ENCODE measurements around the gene GRK3.
"Not testable (repeated sequence)": the region's sequence is repeated elsewhere in the genome, so short reads cannot be mapped to it uniquely, and the experiment has no call there.

Gene GRK3

DNA sequence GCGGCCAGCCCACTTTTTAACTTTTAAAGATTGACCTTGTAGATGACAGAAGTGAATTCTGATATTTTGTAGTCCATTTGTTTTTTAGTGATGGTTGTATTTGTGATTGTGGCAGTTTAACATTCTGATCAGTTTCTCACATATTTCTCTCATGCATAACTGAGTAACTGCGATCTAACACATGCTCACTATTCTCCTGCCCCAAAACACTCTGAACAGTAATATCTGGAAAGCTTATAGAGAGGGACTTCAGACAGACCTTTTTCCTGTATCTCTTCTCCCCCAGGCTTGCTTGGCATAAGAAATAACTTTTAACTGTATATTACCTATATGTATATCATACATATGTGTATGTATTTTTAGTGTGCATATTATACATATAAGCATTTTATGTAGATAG is 140.2 kb downstream of the GRK3 start:
- DNase-seq: no peak

DNA sequence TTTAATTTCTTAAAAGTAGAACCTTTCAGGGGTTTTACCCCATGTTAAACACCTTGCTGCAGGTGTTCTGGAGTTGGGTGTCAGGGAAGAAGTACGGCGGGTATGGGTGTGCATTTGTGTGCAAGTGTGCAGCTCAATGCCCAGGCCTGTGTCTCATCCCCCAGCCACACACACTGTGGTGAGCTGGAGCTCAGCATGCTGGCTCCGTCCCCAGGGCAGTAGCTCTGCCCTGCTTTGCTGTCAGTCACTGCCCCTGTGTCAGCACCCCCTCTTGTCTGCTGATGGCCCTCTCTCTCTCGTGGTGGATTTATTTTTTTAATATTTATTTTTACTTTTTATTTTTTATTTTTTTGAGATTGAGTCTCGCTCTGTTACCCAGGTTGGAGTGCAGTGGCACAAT is 141.7 kb downstream of the GRK3 start:
- DNase-seq: no peak

DNA sequence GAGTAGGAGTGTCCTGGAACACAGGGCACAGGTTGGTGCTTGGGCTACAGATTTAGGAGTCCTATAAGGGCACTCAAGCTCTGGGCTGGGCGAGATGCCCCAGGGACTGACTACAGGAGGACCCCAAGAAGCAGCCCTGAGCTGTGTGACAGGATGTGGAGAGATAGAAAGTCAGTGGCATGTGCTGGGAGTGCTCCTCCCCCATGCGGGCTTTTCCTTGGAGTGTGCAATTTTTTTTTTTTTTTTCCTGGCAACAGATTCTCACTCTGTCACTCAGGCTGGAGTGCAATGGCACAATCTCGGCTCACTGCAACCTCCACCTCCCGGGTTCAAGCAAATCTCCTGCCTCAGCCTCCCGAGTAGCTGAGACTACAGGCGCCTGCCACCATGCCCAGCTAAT is 144.0 kb downstream of the GRK3 start:
- not testable (repeated sequence) for DNase-seq

DNA sequence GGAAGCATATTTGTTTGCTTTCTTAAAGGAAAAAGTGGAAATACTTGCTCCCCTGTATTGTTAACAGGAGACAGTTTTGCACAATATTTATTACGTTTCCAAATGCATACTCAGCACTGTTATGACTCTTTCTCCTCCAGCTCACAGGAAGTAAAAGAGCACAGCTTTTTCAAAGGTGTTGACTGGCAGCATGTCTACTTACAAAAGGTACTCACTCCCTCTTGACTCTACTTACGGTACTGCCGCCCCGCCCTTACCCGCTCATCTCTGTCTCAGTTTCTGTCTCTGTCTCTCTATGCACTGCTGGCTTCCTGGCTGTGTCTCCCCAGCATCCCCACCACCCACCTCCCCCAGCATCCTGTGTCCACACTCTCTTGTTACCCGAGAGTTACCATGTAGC is 145.3 kb downstream of the GRK3 start:
- peak; percentile 52 for DNase-seq

DNA sequence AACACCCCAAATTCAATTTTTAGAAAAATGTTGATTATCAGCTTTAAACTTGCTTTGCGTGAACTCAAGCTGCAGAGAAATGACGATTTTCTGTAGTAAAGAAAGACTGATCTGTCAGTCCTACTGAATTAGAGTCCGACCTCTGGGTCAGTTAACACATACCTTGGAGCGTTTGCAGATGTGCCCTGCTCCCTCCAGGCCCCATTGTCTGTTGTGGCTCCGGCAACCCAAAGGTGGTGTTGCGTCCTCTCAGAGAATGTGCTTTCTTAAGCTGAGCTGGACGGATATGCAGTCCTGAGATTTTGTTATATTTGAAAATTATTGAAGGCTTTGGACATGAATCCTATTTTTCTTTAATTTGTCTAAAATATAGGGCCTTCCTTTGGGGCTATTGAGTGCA is 146.0 kb downstream of the GRK3 start:
- no peak for DNase-seq

DNA sequence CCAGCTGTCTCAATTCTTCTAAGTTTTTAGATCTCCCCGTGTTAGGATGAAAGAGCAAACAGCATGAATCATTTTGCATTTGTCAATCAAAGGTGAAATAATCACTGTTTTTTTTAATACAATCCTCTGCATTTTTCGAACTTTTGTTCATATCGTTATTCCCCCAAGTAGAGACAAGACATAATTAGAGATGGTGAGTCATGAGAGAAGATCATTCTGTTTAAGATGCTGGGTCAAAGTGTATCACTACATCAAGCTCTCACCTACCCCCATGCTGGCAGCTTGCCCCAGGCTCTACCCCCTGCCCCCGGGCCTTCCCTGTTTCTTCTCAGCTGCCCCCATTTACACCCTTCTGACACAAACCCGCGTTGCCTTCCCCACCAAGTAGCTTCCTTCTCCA is 147.0 kb downstream of the GRK3 start:
- DNase-seq: no peak

DNA sequence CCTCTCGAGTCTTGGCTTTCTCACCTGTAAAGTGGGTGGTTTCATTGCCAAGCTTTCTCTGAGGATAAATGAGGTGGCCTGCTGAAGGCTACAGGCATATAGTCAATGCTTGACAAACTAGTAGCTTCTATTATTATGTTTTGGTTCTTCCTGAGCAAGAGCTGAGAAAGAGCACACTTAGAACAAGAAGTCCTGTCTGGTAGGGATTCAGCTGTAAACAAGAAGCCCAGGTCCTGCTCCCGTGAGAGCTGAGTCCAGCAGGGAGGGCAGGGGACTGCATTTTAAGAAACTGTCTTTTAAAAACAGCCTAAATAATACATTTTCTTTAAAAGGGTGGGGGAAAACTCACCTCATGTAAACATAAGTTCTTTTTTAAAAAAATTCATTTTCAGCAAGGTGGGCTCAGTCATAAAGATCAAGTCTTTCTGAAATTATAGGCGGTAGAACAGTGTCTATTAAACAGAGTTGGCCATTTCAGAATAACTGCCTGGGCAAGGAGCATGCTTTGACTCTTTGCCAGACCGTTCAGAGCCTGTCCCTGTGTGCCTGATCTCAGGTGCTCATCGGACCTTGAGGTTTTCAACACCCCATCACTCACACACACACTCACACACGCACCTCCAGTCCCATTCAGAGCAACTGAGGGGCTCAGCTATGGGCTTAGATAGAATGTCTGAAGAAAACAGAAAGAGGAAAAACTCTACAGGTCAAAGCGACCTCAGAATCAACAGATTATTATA is 148.4 kb downstream of the GRK3 start:
- DNase-seq: no peak

DNA sequence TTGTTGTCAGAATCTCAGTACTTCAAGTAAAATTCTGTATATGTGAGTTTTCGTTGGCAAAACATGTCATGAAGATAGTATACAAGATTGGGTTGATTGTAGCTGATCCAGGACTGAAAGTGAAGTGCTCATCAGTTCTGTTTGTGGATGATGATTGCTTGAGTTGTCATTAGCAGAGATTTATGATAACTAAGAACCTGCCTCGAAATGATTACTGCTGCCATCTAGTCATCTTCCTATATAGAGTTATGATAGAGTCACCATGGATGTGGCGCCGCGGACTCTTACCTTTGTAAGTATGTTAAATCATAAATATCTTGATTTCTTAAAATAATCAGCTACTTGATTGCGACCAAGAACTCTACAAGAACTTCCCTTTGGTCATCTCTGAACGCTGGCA is 149.6 kb downstream of the GRK3 start:
- no peak for DNase-seq

DNA sequence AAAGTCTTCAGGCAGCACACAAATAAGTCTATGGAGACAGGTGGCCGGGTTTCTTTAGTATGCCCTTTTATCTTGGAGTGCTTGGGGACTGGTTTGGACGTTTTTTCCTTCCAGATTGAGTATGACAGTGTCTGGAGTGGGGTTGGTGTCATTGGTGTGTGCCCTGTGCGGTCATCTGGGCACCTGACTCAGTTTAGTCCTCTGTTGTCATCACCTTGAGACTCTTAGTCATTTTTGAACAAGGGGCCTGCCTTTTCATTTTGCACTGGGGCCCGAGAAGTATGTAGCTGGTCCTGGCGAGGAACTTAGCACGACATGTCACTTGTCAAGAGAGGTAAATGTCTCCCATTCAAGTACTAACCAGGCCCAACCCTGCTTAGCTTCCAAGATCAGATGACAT is 150.3 kb downstream of the GRK3 start:
- no peak for DNase-seq

DNA sequence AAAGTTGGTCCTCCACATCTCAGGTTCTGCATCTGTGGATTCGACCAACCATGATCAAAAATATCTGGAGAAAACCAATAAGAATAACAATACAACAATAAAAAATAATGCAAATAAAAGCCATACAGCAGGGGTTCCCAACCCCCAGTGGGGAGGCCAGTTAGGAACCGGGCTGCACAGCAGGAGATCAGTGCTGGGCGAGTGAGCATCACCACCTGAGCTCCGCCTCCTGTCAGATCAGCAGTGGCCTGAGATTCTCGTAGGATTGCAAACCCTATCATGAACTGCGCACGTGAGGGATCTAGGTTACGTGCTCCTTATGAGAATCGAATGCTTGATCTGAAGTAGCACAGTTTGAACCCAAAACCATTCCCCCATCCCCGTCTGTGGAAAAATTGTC is 152.2 kb downstream of the GRK3 start:
- DNase-seq: no peak

DNA sequence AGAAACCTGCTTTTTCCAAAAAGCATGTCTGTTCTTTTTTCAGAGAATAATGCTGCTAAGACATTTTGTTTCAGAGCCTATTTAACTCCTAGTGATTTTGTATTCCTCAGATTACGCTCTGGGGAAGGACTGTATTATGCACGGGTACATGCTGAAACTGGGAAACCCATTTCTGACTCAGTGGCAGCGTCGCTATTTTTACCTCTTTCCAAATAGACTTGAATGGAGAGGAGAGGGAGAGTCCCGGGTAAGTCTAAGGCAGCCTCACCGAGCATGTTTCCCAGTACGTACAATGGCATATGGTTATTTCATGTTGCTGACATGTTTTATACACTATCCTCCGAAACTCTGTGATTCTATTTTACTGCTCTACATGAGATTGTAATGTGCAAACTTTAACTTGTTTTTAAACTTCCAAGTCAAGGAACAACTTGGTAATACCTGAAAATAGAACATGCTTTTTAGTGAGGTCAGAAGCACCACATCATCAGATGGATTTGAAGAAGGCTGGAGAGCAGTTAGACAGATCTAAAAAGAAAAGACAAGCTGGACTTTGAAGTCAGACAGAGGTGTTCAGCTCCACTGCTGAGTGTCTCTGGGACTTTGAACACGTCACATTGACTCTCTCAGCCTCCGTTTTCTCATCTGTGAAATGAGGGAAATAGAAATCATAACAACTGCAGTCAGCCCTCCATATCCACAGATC is 153.8 kb downstream of the GRK3 start:
- DNase-seq: no peak

DNA sequence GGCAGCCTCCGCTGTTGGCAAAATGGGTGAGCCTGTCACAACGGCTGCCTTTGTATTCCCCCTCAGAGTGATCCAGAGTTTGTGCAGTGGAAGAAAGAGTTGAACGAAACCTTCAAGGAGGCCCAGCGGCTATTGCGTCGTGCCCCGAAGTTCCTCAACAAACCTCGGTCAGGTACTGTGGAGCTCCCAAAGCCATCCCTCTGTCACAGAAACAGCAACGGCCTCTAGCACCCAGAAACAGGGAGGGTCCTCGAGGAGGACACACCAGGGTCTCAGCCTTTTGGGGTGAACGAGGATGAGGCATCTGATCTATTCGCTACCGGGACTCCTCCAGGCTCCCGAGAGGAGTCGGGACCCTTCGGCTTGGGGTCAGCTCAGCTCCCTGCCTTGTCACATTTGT is 157.7 kb downstream of the GRK3 start:
- no peak for DNase-seq

DNA sequence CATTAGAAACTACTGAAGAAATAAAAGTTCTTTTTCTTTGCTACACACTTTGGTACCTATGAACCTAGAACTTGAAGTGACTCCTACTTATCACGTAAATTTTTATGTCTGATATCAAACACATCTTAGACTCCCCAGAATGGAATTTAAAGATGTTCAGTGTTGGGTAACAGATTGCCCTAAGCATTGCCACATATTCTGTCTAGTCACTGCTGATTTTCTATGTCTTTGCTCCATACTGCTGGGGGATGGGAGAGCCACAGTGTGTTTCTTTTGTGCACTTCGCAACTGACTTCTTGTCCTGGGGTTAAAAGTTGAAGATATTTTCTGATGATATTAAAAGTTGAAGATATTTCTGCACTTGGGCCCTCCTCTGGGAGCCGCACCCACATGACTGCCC is 158.2 kb downstream of the GRK3 start:
- no peak for DNase-seq

DNA sequence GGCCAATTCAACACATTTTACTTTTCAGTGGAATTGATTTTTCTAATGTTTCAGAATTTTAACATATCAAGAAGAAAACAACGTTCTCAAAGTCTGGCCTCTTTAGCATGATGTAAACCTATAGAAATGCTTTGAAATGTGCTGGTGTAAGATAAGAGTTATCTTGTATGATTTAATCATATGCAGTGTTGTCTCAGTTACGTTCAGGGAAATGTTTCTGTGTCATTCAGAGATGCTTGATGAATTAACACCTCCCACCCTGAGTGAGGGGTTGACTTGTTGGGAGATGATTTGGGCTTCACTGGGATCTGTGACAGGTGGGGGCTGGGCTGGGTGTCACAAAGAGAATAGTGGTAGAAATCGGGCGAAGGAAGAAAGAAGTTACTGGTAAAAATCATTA is 161.8 kb downstream of the GRK3 start:
- peak; percentile 17 for DNase-seq

DNA sequence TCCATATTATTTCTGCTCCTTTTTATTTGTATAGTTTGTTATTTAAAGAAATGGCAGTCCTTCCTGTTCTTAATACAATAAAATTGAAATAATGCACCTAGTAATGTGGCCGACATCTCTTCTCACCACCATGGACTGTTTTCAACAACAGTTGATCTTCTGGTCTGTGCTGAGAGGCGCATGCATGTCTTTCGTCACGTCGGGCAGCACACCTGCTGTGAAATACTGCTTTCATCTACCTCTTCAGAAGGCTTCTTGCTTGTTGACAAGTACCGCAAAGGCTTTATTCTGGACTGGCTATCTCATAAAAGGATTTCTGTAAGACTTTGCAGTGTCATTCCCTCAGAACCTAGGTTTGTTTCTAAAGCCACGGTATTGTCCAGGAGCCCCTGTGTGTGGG is 163.6 kb downstream of the GRK3 start:
- DNase-seq: no peak

DNA sequence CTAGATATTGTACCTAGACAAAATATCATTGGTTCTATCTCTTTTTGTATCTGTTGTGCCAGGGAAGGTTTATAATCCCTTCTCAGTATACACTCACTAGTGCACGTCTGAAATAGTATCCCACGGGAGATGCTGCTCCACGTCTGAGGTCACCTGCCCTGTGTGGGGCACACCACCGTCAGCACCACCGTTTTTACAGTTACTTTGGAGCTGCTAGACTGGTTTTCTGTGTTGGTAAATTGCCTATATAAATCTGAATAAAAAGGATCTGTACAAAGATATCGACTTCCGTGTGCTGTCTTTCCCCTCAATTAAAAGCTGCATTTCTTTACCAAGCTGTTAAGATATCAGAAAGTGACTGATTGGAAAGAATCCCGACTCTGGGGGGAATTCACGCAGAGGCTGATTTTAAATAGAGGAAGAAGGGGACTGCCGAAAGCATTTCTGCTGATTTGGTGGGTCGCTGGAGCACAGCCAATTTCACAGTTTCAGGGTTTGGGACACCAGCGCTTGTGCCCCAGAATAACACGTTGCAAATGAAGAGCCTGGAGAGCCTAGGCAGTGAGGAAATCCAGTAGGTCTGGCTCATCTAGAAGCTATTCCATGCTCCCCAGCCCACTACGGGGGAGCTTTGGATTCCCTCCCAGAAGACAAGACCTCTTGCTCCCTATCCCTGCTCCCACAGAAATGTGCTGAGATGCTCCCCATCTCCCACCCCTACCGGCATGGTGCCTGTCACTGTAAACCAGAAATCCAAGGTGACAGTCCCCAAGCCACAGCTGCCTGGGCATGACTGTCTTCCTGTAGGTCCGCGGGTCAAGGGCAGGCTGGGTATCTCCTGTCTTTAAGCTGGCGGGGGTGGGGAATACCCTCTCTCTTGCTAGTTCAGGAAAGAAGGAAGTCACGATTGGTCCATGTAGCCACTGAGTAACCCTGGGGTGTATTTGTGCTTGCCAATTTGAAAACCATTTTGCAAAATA is 164.8 kb downstream of the GRK3 start:
- DNase-seq: no peak

DNA sequence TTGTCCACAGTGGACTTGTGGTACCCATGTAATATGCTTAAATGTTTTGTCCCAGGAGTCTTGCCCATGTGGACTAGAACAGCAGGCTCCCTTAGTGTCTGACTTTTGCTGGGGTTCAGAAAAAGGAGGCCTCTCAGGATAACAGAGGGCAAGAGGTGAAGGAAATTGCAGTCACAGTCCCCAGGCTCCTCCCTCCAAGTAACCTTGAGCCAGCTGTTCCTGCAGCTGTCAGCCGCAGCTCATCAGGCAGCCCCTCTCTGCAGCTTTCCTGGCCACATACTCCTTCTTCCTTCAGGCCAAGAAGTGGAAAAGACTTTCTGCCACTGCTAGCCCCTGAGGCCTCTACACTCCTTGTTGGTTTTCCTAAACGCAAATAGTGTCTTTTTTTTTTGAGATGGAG is 171.2 kb downstream of the GRK3 start:
- no peak for DNase-seq

DNA sequence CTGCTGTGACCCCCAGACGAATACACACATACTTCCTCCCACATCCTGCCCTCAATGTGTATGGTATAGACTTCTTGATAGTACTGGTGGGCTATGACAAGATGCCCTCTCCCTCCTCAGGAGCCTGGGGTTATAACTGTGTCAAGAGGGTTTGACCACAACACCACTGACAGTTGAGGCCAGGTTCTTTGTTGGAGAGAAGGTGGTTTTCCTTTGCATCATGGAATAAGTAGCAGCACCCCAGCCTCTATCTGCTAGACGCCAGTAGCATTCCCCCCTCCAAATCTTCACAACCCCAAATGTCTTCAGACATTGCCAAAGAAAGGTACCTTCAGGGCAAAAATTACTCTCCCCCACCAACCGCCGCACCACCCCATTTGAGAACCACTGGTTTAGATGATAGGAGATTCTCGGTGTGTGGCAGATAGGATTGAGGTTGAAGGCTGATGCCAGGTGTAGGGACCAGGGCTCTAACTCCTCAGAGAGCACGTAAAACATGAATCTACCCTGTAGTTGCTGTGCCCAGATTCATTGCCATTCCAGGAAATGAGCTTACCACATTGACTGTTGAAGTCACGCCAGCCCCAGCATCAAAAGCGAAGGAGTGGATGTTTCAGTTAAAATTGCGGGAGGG is 172.0 kb downstream of the GRK3 start:
- DNase-seq: peak; percentile 54

DNA sequence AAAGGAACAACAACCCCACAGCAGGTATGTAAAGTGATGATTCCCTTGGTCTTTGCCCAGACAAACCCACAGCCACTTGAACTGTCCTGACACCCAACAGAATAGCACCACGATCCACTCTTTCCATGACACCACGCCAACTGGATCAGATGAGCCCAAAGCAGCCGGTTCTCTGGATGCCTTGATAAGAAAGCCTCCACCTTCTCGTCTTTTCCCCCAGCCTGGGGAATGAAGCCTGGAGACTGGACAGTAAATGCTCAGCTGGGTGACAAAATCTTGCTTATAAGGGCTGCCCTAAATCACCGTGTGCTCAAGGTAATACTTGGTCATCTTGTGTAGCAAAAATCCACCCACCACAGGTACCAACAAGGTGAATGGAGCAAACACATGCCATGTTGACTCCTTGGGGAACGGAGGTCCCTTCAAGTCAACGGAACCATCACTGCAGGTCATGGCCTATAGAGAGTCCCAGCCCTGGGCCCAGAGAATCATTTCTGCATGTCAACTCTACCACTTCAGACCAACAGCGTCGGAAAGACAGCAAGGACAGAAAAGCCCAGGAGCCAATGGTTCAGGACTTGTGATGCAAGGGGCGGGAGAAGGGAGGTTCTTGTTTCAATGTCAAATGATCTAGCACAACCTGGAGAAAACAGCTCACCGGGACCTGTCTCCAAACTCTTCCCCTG is 175.3 kb downstream of the GRK3 start:
- DNase-seq: no peak

DNA sequence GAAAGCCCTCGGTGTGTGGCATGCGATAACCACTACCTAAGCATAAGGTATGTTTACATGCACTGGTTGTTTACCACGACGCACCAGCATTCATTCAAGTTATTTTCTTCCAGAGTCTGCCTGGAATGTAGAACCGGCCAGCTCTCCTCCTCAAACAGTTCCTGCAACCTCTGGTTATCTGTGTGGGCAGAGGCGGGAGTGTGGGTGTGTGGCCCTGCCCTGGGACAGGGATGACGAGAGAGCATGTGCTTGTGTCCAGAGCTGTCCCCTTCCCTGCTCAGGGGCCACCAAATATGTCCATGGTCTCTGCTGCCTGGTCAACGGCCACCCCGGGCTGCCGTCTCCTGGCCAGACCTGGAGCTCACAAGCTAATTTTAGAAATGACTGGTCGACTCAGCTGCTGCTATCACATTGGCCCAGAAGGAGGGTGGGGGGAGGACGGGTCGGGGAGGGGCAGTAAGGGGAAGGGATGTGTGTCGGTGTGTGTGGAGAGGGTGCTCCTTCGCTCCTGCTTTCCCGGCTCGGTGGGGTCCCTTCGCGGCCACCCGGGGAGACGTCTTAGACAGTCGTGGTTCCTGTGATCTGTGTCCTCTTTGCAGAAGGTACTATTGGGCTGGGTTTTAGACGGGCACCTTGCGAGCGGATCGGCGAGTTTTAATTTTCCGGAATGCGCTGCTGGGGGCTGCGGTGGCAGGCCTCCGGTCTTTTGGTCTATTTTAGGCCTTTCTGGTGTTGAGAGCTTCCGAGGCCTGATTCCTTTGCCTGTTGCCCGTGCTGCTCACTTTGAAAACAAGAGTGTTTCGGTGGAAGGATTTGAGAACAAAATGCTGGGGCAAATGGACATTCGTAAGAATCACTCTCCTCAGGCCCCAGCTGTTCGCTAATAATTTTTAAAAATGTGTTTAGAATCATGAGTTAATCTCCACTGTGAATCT is 177.5 kb downstream of the GRK3 start, which contains the start of gene MYO18B:
MYO18B (plus strand) TSS at position 497 of the 935 bp plus-strand sequence. CDS start 18,905 bp downstream, outside the sequence.
- DNase-seq: no peak
